Right forelimb (tissue), 1 donor: Measurements from ENCODE around the gene ENOX1.
A peak's percentile ranks its signal among the peaks of the same experiment; 100 is the strongest.

Experiments used
- DNase-seq: peaks from one replicate; pipeline ENCODE4 v3.0.0-alpha.2; 2018

The ENOX1 gene

GRCh38 chr13:43737392-43737923, 49.3 kb downstream of the ENOX1 start:
- DNase-seq = no peak

DNA sequence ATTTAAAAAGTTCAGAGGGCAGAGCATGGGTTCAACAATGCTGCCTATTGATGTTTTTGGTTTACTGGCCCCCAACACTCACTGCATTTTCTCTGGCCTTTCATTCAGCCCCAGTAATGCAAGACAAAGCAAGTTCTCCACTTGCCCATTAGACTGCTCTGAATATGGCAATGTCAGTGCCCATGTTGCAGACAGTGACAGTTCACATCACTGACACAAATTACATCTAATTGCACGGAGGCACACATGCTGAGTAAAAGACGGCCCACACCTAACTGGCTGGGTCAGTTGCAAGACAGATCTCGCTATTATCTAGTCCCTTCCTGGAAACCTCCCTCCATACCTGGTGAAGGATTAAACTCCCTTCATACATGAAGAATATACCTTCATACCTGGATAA, 54.0 kb downstream of the ENOX1 start:
- DNase-seq = no peak

GRCh38 chr13:43731296-43731695, 55.5 kb downstream of the ENOX1 start:
- DNase-seq = no peak

DNA sequence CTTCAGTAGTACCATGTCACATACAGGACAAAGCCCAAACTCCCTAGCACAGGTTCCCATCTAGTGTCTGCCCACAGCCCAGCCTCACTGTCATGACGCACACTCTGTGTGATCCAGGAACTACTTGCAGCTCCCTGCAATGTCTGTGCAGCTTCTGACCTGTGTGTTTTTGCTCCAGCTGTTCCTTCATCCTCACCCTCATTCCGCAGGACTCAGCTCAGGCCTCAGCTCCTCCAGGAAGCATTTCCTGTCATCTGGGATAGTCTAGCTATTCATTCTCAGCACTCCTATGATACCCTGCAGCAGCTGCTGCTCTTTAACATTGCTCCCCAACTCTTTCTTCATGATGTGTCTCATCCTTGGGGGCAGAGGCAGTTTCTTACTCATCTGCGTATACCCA, 56.1 kb downstream of the ENOX1 start:
- peak; percentile 50 for DNase-seq

DNA sequence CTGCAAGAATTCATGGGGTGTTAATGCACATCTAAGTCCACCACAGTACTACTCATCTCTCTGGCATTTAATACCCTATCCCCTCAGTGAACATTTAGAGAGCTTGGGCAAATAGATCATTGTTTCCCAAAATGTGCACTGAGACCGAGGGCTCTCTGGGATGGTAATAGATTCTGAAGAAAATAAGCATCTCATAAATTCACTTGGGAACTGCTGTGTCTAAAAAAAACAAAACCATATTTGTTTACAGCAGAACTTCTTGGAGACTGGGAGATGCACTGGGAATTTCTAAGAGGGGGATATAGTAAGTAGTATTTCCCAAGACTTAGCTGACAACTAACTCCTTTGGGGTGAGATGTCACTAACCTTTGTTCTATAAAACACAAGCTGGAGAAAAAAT, 58.4 kb downstream of the ENOX1 start:
- DNase-seq = no peak

- no peak for DNase-seq
Measured at GRCh38 chr13:43727856-43728255, 58.9 kb downstream of the ENOX1 start.

DNA sequence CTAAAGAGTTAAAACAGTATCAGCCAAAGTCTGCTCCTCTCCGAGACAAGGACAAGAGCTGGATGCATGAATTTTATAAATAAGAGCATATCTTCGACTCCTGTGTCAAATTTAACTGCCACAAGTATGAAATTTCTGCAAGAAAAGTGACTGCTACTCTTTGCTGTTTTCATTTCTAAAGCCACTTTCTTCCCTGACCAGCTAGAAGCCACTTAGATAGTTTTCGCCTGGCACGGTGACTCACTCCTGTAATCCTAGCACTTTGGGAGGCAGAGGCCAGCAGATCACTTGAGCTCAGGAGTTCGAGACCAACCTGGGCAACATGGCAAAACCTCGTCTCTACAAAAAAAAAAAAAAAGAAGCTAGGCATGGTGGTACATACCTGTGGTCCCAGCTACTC, 61.3 kb downstream of the ENOX1 start:
- DNase-seq = no peak

DNA sequence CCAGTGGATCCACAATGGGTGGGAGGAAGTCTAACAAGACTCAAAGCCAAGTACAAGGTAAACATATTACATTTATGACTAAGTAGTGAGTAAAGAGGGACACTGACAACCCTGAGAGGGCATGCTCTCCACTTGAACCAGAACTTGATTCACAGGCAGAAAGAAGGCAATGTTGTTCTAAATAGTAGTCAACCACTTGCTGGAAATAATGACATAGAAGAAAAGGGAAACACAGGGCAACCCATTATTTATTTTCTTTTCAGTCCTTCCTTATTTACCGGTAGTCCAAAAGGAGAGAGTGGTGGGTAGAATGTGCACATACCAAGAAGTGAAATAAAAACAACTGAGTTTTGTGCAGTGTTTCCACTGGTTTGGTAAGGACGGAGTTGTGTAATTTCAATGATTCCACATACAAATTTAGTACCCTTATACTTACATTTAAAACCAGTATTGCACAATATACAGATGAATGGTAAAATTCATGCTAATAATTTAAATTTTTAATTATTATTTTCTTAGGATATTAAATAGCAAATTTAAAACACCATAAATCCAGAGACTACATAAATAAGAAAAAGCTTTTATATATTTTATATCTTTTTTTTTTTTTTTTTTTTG, 65.9 kb downstream of the ENOX1 start:
- no peak for DNase-seq

- no peak for DNase-seq
Measured at GRCh38 chr13:43698758-43699157, 88.0 kb downstream of the ENOX1 start.

- DNase-seq = no peak
Measured at GRCh38 chr13:43698009-43698408, 88.8 kb downstream of the ENOX1 start.

- no peak for DNase-seq
Measured at GRCh38 chr13:43697323-43697722, 89.4 kb downstream of the ENOX1 start.

GRCh38 chr13:43694146-43694664, 92.6 kb downstream of the ENOX1 start:
- DNase-seq = no peak

GRCh38 chr13:43693639-43694038, 93.1 kb downstream of the ENOX1 start:
- no peak for DNase-seq

DNA sequence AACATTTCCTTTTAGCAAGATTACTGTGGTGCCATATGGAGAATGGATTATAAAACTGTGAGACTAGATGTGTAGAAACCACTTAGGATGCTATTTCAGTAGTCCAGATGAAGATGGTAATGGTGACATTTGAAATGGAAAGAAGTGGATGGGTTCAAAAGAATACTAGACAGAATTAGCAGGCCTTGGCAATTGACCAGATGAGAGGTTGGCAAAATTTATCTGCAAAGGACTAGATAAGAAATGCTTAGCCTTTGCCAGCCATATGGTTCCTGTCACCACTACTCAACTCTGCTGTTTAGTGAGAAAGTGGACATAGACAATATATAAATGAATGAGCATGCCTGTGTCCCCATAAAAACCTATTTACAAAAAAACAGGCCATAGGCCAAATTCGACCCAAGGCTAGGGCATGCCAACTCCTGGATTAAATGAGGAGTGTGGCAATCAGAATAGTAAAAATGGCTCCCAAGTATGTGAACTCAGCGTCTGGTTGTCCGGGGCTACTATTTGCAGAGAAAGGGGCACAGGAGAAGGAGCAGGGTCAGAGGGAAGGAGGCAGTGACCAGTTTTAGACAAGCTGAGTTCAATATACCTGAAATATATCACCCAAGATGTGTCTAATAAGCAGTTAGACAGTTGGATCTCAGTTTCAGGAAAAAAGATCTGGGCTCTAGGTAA, 98.4 kb downstream of the ENOX1 start:
- DNase-seq = no peak

GRCh38 chr13:43687038-43687437, 99.7 kb downstream of the ENOX1 start:
- DNase-seq = no peak

GRCh38 chr13:43686557-43686956, 100.2 kb downstream of the ENOX1 start:
- peak; percentile 60 for DNase-seq

- no peak for DNase-seq
Measured at GRCh38 chr13:43684963-43685725, 101.6 kb downstream of the ENOX1 start.

DNA sequence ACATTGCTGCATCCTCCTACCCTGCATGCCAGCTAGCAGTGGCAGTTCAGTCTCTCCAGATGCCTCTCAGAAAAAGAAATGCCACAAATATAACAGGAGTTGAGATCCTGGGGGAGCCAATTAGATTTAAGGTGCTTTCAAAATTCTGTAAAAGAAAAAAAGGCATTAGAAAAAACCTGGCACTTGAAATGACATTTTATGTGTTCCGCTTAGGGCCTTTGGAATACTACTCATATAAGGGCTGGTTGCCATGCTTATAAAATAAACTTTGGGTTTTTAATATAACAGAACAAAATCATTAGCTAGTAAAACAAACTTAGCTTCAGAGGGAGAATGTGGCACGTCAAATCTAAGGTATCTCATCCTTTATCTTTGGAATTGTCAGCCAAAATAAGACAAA, 104.1 kb downstream of the ENOX1 start:
- DNase-seq = no peak

DNA sequence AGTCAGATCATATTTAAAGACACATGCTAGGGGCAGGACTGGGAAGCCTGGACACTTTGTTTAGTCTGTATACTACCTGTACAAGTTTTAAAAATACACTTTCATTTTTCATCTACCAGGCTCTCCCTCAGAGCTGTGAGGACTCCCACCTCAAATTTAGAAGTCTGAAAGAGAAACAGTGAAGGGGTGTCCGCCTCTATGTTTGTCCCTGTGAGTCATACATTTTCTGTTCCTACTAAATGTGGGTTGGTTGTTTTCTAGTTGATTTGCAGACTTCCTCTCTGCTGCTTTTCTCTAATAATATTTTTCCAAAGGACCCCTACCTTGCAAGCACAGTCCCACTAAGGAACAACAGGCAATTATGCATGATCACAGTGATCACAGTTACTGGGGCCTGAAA, 110.5 kb downstream of the ENOX1 start:
- no peak for DNase-seq

- DNase-seq = no peak
Measured at GRCh38 chr13:43675577-43675976, 111.2 kb downstream of the ENOX1 start.

DNA sequence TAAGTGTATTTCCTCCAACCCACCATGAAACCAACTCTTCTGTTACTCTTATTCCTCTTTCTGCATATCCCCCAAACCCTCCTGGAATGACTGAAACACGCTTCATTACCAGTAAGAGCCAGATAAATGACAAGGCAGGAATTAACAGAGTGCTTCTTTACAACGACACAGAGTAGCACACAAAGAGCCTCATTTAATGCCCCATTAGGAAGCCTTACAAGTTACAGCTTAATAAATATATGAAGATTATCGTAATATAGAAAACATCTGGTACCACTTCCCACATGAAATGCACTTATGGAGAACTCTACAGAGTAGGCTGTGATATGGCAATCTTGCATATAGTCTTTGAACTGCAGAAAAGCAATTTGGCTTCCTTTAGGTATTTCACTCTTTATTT, 116.8 kb downstream of the ENOX1 start:
- DNase-seq = no peak

GRCh38 chr13:43669101-43669500, 117.7 kb downstream of the ENOX1 start:
- DNase-seq = no peak

- no peak for DNase-seq
Measured at GRCh38 chr13:43666403-43666802, 120.4 kb downstream of the ENOX1 start.

DNA sequence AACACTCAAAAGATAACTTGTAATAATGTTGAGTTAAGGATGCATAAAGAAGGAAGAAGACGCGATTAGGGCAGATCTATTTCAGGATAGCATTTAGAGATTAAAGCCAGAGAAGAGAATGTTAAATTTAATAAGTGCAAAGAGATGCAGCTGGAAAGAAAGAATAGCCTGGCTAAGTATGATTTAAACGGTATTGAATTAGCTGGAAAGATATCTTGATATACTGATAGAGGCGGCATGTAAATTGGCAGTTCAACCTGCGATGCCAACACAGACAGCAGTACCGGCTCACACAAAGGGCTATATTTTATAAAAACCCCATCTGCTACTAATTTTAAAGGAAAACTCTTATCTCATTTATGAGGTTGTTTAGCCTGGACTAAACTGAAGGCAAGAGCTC, 121.4 kb downstream of the ENOX1 start:
- no peak for DNase-seq
